OCI-LY7 (cell line): Measurements from ENCODE around the gene GNAO1. TPM values are rescaled to one million over a fixed set of nuclear protein-coding genes. Genes with fewer than 3 reads are reported as not detected.

Experiments
- BruUV-seq: library from RNA; stranded (reverse); fragments of 400-500 nt; replicated peaks from 2 replicates; lab custom pipeline; 2021; lab: Mats Ljungman, UMichigan
- CTCF ChIA-PET: fragments of 300-600 bp; sonication (Branson Sonifier 250); formaldehyde crosslinking; loops from one replicate; lab custom pipeline; 2022; ENCODE audit warnings: antibody characterized with exemption; ENCODE audit not compliant: unreplicated experiment; lab: Charles Lee
- POLR2A ChIA-PET: fragments of 300-600 bp; sonication (Branson Sonifier 250); formaldehyde crosslinking; loops from one replicate; lab custom pipeline; 2022; ENCODE audit warnings: antibody characterized with exemption; lab: Charles Lee
- DNase-seq: peaks from one replicate; pipeline ENCODE4 v3.0.0-alpha.2; 2015; ENCODE audit warnings: low spot score
- H2AFZ ChIP-seq: fragments of 200-600 bp; sonication (generic), shearing (Covaris generic); 2 replicates; pipeline ENCODE4 v1.6.1; 2014; ENCODE audit warnings: mild to moderate bottlenecking, antibody characterized with exemption, low read length, moderate library complexity
- H3K27ac ChIP-seq: fragments of 200-600 bp; sonication (generic); 2 replicates; pipeline ENCODE4 v1.5.1; 2014; ENCODE audit warnings: mixed run types, low read depth, mild to moderate bottlenecking, moderate library complexity, low read length, inconsistent platforms; ENCODE audit not compliant: poor library complexity, severe bottlenecking
- H3K36me3 ChIP-seq: fragments of 200-600 bp; sonication (generic); 2 replicates; pipeline ENCODE4 v1.6.1; 2014; ENCODE audit warnings: mild to moderate bottlenecking, antibody characterized with exemption, low read length, moderate library complexity, mixed read lengths; ENCODE audit not compliant: insufficient read depth
- H3K4me1 ChIP-seq: fragments of 200-600 bp; sonication (generic); 2 replicates; pipeline ENCODE4 v1.5.1; 2014; ENCODE audit warnings: mild to moderate bottlenecking, low read length; ENCODE audit not compliant: insufficient read depth, poor library complexity, severe bottlenecking
- H3K4me2 ChIP-seq: fragments of 200-600 bp; sonication (generic); 2 replicates; pipeline ENCODE4 v1.6.1; 2014; ENCODE audit warnings: mild to moderate bottlenecking, low read length
- H3K4me3 ChIP-seq: fragments of 200-600 bp; sonication (generic); 2 replicates; pipeline ENCODE4 v1.5.1; 2014; ENCODE audit warnings: mild to moderate bottlenecking, low read depth, low read length; ENCODE audit not compliant: poor library complexity, severe bottlenecking
- H3K79me2 ChIP-seq: fragments of 200-600 bp; sonication (generic); 2 replicates; pipeline ENCODE4 v1.6.1; 2016; ENCODE audit warnings: low read depth, mild to moderate bottlenecking, low read length, moderate library complexity, mixed read lengths; ENCODE audit not compliant: insufficient read depth
- H3K9me2 ChIP-seq: fragments of 200-600 bp; sonication (generic); 2 replicates; pipeline ENCODE4 v1.6.1; 2016; ENCODE audit warnings: mild to moderate bottlenecking, low read length, mixed read lengths; ENCODE audit not compliant: insufficient read depth
- H3K9me3 ChIP-seq: fragments of 200-600 bp; sonication (generic); 2 replicates; pipeline ENCODE4 v1.6.1; 2014; ENCODE audit warnings: mild to moderate bottlenecking, mixed run types, low read length, mixed read lengths
- H4K20me1 ChIP-seq: fragments of 200-600 bp; sonication (generic); 2 replicates; pipeline ENCODE4 v1.6.1; 2014; ENCODE audit warnings: mild to moderate bottlenecking, antibody characterized with exemption, low read length, moderate library complexity, mixed read lengths; ENCODE audit not compliant: insufficient read depth
- EZH2phosphoT487 ChIP-seq: fragments of 200-600 bp; sonication (generic); IDR thresholded peaks from 2 replicates; pipeline ENCODE4 v1.6.1; 2018; ENCODE audit warnings: low read depth, borderline replicate concordance, mild to moderate bottlenecking, mixed run types, antibody characterized with exemption, low read length, moderate library complexity, mixed read lengths
- intact Hi-C: fragments of 100-400 bp; cut with micrococcal nuclease; formaldehyde crosslinking; loops from one replicate; pipeline ENCODE4 v1.10.0; 2022; ENCODE audit not compliant: unreplicated experiment
- total RNA-seq, 2 experiments: library from RNA; depleted of rRNA in 1 of 2; stranded (reverse); fragments of >200 nt in 1 of 2; shearing (Covaris generic) in 1 of 2; gene quantifications; 2 replicates each; pipeline ENCODE4 v1.2.3, GENCODE V29; 2014 to 2022
- TF ChIP-seq, protein P1 (sequence below): fragments of 200-600 bp; sonication (generic); conservative IDR thresholded peaks from 2 replicates; pipeline ENCODE4 v1.5.1; 2014; ENCODE audit warnings: mild to moderate bottlenecking, antibody characterized with exemption, low read length, moderate library complexity, mixed read lengths

The GNAO1 gene
- total RNA-seq, 2 experiments from 2014 or later, result not detected

DNA sequence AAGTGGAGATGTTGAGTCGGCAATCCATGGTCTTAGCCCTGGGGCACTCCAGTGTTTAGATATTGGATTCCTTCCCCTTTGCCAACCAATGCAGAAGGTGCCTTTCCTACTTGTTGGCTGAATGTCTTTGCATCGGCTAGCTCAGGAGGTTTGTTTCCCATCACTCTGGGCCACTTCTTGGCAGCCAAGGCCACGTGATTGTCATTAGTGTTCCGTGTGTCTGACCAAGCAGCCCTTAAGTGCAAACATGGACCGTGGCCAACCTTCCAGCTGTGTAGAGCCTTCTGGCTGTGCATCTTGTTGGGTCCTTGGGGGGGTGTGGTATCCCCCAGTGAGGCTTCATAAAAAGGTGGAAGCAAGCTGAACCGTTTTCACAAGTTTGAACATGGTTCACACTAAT, 66.0 kb downstream of the GNAO1 start:
- TF ChIP-seq, protein P1, sequence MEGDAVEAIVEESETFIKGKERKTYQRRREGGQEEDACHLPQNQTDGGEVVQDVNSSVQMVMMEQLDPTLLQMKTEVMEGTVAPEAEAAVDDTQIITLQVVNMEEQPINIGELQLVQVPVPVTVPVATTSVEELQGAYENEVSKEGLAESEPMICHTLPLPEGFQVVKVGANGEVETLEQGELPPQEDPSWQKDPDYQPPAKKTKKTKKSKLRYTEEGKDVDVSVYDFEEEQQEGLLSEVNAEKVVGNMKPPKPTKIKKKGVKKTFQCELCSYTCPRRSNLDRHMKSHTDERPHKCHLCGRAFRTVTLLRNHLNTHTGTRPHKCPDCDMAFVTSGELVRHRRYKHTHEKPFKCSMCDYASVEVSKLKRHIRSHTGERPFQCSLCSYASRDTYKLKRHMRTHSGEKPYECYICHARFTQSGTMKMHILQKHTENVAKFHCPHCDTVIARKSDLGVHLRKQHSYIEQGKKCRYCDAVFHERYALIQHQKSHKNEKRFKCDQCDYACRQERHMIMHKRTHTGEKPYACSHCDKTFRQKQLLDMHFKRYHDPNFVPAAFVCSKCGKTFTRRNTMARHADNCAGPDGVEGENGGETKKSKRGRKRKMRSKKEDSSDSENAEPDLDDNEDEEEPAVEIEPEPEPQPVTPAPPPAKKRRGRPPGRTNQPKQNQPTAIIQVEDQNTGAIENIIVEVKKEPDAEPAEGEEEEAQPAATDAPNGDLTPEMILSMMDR, result no peak
- no peak for TF ChIP-seq EZH2phosphoT487
- Histone ChIP-seq H3K4me2 (no peak overlapping the region), H3K4me3 (no peak overlapping the region), H3K9me3 (no peaks in the 10 kb centered on the region), H3K9me2 (no peaks in the 10 kb centered on the region), H3K36me3 (no peaks in the 10 kb centered on the region), H4K20me1 (no peaks in the 10 kb centered on the region), H3K27ac (no peak overlapping the region), H3K79me2 (no peaks in the 10 kb centered on the region), H2AFZ (no peak overlapping the region), H3K4me1 (no peaks in the 10 kb centered on the region)
- BruUV-seq, result no TSS peak
- intact Hi-C loops, result no loop called here
- ChIA-PET CTCF (no interaction called here), POLR2A (no interaction called here)
- no peak for DNase-seq

DNA sequence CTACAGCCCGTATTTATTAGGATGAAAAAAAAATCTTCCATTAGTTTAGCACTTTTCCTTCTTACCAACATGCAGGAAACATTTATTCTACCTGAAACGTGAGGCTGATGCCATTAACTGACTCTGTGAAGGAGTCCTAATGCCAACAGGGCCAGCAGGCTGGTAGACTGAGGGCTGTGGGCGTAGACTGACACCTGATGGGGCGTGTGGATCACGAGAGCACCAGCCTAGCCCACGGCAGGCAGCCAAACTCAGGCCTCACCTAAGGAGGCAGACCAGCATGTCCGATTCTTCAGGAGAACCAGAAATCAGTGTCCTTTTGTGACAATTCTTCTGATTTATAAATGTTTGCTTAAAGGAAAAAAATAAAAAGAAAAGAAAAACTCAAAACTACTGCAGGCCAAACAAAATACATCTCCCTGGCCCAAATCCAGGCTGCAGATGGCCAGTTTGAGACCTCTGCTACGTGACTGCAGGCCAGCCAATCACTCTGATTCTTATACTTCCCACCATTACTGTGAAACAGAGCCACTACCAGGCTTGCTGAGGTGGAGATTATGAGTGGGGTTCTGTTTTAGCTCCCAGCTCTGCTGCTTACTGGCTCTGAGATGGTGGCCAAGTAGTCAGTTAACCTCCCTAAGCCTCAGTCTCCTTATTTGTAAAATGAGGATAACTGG, 66.5 kb downstream of the GNAO1 start:
- Histone ChIP-seq H3K36me3 (no peaks in the 10 kb centered on the region), H3K9me2 (no peaks in the 10 kb centered on the region), H3K4me2 (no peak overlapping the region), H3K4me3 (no peak overlapping the region), H3K4me1 (no peaks in the 10 kb centered on the region), H3K79me2 (no peaks in the 10 kb centered on the region), H3K9me3 (no peaks in the 10 kb centered on the region), H2AFZ (no peak overlapping the region), H4K20me1 (no peaks in the 10 kb centered on the region), H3K27ac (no peak overlapping the region)
- POLR2A ChIA-PET, result no interaction called here
- DNase-seq, result no peak
- CTCF ChIA-PET, result no interaction called here
- TF ChIP-seq, protein P1, result no peak
- no peak for TF ChIP-seq EZH2phosphoT487
- no TSS peak for BruUV-seq
- intact Hi-C loops, result no loop called here
